ENCODE measurements around the gene PDGFD. TPM values are rescaled to one million over a fixed set of nuclear protein-coding genes. Genes with fewer than 3 reads are reported as not detected.

The PDGFD gene
- polyA plus RNA-seq, 1 donor (not counting 4 experiments of a cell fraction or from before 2014, with no cell fraction given), result 0.28 TPM

- Histone ChIP-seq H4K20me1 (ENCODE audit: control insufficient read depth, extremely low read depth, insufficient read depth, low read length) (no peaks in the 10 kb centered on the region), H3K27ac (ENCODE audit: control insufficient read depth, insufficient read depth, low read length) (no peak overlapping the region), H3K9me1 (ENCODE audit: control insufficient read depth, extremely low read depth, insufficient read depth, low read length) (no peaks in the 10 kb centered on the region), H2AFZ (ENCODE audit: control insufficient read depth, low read length) (no peak overlapping the region), H3K4me3 (ENCODE audit: control insufficient read depth in 2 of 3, extremely low read depth in 1 of 3, insufficient read depth in 2 of 3, low read depth in 1 of 3, low read length in 3 of 3) (no peak overlapping the region), H3K9me3 (ENCODE audit: control insufficient read depth, low read depth, low read length) (no peaks in the 10 kb centered on the region), H3K27me3 (ENCODE audit: control insufficient read depth, extremely low read depth, insufficient read depth, low read length) (no peaks in the 10 kb centered on the region), H3K79me2 (ENCODE audit: control insufficient read depth, insufficient read depth, low read length) (no peaks in the 10 kb centered on the region), H3K4me1 (ENCODE audit: control insufficient read depth, extremely low read depth, insufficient read depth, low read length) (no peaks in the 10 kb centered on the region), H3K4me2 (ENCODE audit: control insufficient read depth, extremely low read depth, insufficient read depth, low read depth, low read length) (no peak overlapping the region), H3K36me3 (ENCODE audit: control insufficient read depth in 2 of 2, extremely low read depth in 1 of 2, insufficient read depth in 2 of 2, low read length in 2 of 2) (no peaks in the 10 kb centered on the region), H3K9ac (ENCODE audit: control insufficient read depth, extremely low read depth, insufficient read depth, low read length) (no peak overlapping the region)
- dilution Hi-C loops (cut with MboI; ENCODE audit: extremely low pct_ligation_motif_present, low sequenced_read_pairs), result no loop called here
- DNase-seq (ENCODE audit: low read depth, low spot score) (no peak), FAIRE-seq (no peak)
- TF ChIP-seq CTCF (optimal IDR thresholded peaks at IDR 0.05 in 1 of 3, IDR thresholded peaks at IDR 0.05 in 1 of 3, conservative IDR thresholded peaks at IDR 0.05 in 1 of 3; ENCODE audit: extremely low read depth in 1 of 3, insufficient read depth in 2 of 3, low read length in 3 of 3) (no peak), EZH2 (IDR thresholded peaks at IDR 0.05; ENCODE audit: low read length) (no peak)
Measured at GRCh38 chr11:103985041-103985440, 178.9 kb downstream of the PDGFD start.

GRCh38 chr11:103980108-103980507 is 183.8 kb downstream of the PDGFD start:
- H2AFZ ChIP-seq (ENCODE audit: control insufficient read depth, low read length), result no peak overlapping the region
- no peaks in the 10 kb centered on the region for H4K20me1 ChIP-seq (ENCODE audit: control insufficient read depth, extremely low read depth, insufficient read depth, low read length)
- H3K27me3 ChIP-seq (ENCODE audit: control insufficient read depth, extremely low read depth, insufficient read depth, low read length), result no peaks in the 10 kb centered on the region
- no peaks in the 10 kb centered on the region for H3K9me1 ChIP-seq (ENCODE audit: control insufficient read depth, extremely low read depth, insufficient read depth, low read length)
- H3K36me3 ChIP-seq (ENCODE audit: control insufficient read depth in 2 of 2, extremely low read depth in 1 of 2, insufficient read depth in 2 of 2, low read length in 2 of 2), result no peaks in the 10 kb centered on the region
- no peaks in the 10 kb centered on the region for H3K4me1 ChIP-seq (ENCODE audit: control insufficient read depth, extremely low read depth, insufficient read depth, low read length)
- dilution Hi-C loops (cut with MboI; ENCODE audit: extremely low pct_ligation_motif_present, low sequenced_read_pairs), result no loop called here
- H3K4me2 ChIP-seq (ENCODE audit: control insufficient read depth, extremely low read depth, insufficient read depth, low read depth, low read length), result no peak overlapping the region
- TF ChIP-seq CTCF (optimal IDR thresholded peaks at IDR 0.05 in 1 of 3, IDR thresholded peaks at IDR 0.05 in 1 of 3, conservative IDR thresholded peaks at IDR 0.05 in 1 of 3; ENCODE audit: extremely low read depth in 1 of 3, insufficient read depth in 2 of 3, low read length in 3 of 3) (no peak), EZH2 (IDR thresholded peaks at IDR 0.05; ENCODE audit: low read length) (no peak)
- no peaks in the 10 kb centered on the region for H3K9me3 ChIP-seq (ENCODE audit: control insufficient read depth, low read depth, low read length)
- H3K4me3 ChIP-seq (ENCODE audit: control insufficient read depth in 2 of 3, extremely low read depth in 1 of 3, insufficient read depth in 2 of 3, low read depth in 1 of 3, low read length in 3 of 3), result no peak overlapping the region
- DNase-seq (ENCODE audit: low read depth, low spot score), result no peak
- no peak for FAIRE-seq
- no peaks in the 10 kb centered on the region for H3K79me2 ChIP-seq (ENCODE audit: control insufficient read depth, insufficient read depth, low read length)
- H3K9ac ChIP-seq (ENCODE audit: control insufficient read depth, extremely low read depth, insufficient read depth, low read length), result no peak overlapping the region
- H3K27ac ChIP-seq (ENCODE audit: control insufficient read depth, insufficient read depth, low read length), result no peak overlapping the region
